OCI-LY1 (cell line): ENCODE measurements around the gene NUDT12.

Experiments
- H2AFZ ChIP-seq: fragments of 200-600 bp; sonication (generic), shearing (Covaris generic); 2 replicates; pipeline ENCODE4 v1.6.0; 2014; ENCODE audit warnings: antibody characterized with exemption, mild to moderate bottlenecking, low read length
- H3F3A ChIP-seq: fragments of 200-600 bp; sonication (generic), shearing (Covaris generic); 2 replicates; pipeline ENCODE4 v1.6.0; 2014; ENCODE audit warnings: mild to moderate bottlenecking, antibody characterized with exemption, low read length, moderate library complexity; ENCODE audit not compliant: insufficient read depth
- H3K27ac ChIP-seq: fragments of 200-600 bp; sonication (generic); 2 replicates; pipeline ENCODE4 v1.5.1; 2014; ENCODE audit warnings: low read length, mixed run types, mild to moderate bottlenecking, low read depth; ENCODE audit not compliant: poor library complexity, severe bottlenecking
- H3K27me3 ChIP-seq: fragments of 200-600 bp; sonication (generic); 2 replicates; pipeline ENCODE4 v1.6.0; 2014; ENCODE audit warnings: antibody characterized with exemption, mild to moderate bottlenecking, low read length, moderate library complexity; ENCODE audit not compliant: insufficient read depth
- H3K36me3 ChIP-seq: fragments of 200-600 bp; sonication (generic); 2 replicates; pipeline ENCODE4 v1.6.1; 2014; ENCODE audit warnings: mild to moderate bottlenecking, antibody characterized with exemption, low read length, moderate library complexity, mixed read lengths; ENCODE audit not compliant: insufficient read depth
- H3K4me1 ChIP-seq: fragments of 200-600 bp; sonication (generic); 2 replicates; pipeline ENCODE4 v1.5.1; 2014; ENCODE audit warnings: mild to moderate bottlenecking, low read length, moderate library complexity; ENCODE audit not compliant: insufficient read depth, severe bottlenecking
- H3K4me2 ChIP-seq: fragments of 200-600 bp; sonication (generic), shearing (Covaris generic); 2 replicates; pipeline ENCODE4 v1.6.1; 2014; ENCODE audit warnings: low read length
- H3K4me3 ChIP-seq: fragments of 200-600 bp; sonication (generic); 2 replicates; pipeline ENCODE4 v1.5.1; 2014; ENCODE audit warnings: low read length, low read depth, mild to moderate bottlenecking, mixed read lengths; ENCODE audit not compliant: poor library complexity, severe bottlenecking
- H3K79me2 ChIP-seq: fragments of 200-600 bp; shearing (Covaris generic); 2 replicates; pipeline ENCODE4 v1.6.1; 2016; ENCODE audit warnings: mixed run types, low read length, mixed read lengths; ENCODE audit not compliant: insufficient read depth
- H3K9ac ChIP-seq: fragments of 200-600 bp; sonication (generic), shearing (Covaris generic); 2 replicates; pipeline ENCODE4 v1.6.1; 2014; ENCODE audit warnings: mild to moderate bottlenecking, low read length, mixed read lengths
- H3K9me2 ChIP-seq: fragments of 200-600 bp; sonication (generic), shearing (Covaris generic); 2 replicates; pipeline ENCODE4 v1.6.1; 2014; ENCODE audit warnings: low read depth, mild to moderate bottlenecking, low read length, mixed read lengths
- H3K9me3 ChIP-seq: fragments of 200-600 bp; shearing (Covaris generic); 2 replicates; pipeline ENCODE4 v1.6.1; 2014; ENCODE audit warnings: low read length, mixed read lengths
- H4K20me1 ChIP-seq: fragments of 200-600 bp; sonication (generic), shearing (Covaris generic); 2 replicates; pipeline ENCODE4 v1.6.0; 2016; ENCODE audit warnings: mild to moderate bottlenecking, low read length; ENCODE audit not compliant: insufficient read depth
- CTCF ChIP-seq: fragments of 200-600 bp; sonication (generic), shearing (Covaris generic); IDR thresholded peaks from 2 replicates; pipeline ENCODE4 v1.5.1; 2017; ENCODE audit warnings: mild to moderate bottlenecking, antibody characterized with exemption, low read length, moderate library complexity, mixed read lengths
- EZH2 ChIP-seq: fragments of 200-600 bp; sonication (generic), shearing (Covaris generic); IDR thresholded peaks from 2 replicates; pipeline ENCODE4 v1.8.0; 2017; ENCODE audit warnings: borderline replicate concordance, mixed run types, mild to moderate bottlenecking, antibody characterized with exemption, low read length, moderate library complexity, mixed read lengths

Gene NUDT12

GRCh38 chr5:103541569-103541968 is 21.0 kb downstream of the NUDT12 start:
- Histone ChIP-seq H3K27me3 (no peaks in the 10 kb centered on the region), H3K27ac (no peak overlapping the region), H3K4me2 (no peak overlapping the region), H3K4me1 (no peaks in the 10 kb centered on the region), H3F3A (no peaks in the 10 kb centered on the region), H3K79me2 (0 out of 2 replicates have a peak, but pooled peaks cover 3% of the 10 kb centered on the region), H3K9ac (no peak overlapping the region), H4K20me1 (no peaks in the 10 kb centered on the region), H3K4me3 (no peak overlapping the region), H3K36me3 (no peaks in the 10 kb centered on the region), H3K9me3 (no peaks in the 10 kb centered on the region), H2AFZ (no peak overlapping the region), H3K9me2 (no peaks in the 10 kb centered on the region)
- TF ChIP-seq EZH2, result no peak
- no peak for TF ChIP-seq CTCF

GRCh38 chr5:103541114-103541513 is 21.5 kb downstream of the NUDT12 start:
- TF ChIP-seq CTCF (no peak), EZH2 (no peak)
- H3K4me1 ChIP-seq, result no peaks in the 10 kb centered on the region
- no peak overlapping the region for H3K4me2 ChIP-seq
- H3K9me2 ChIP-seq, result no peaks in the 10 kb centered on the region
- no peaks in the 10 kb centered on the region for H4K20me1 ChIP-seq
- no peaks in the 10 kb centered on the region for H3K36me3 ChIP-seq
- H3K27ac ChIP-seq, result no peak overlapping the region
- no peak overlapping the region for H3K4me3 ChIP-seq
- H3K27me3 ChIP-seq, result no peaks in the 10 kb centered on the region
- no peak overlapping the region for H3K9ac ChIP-seq
- H3K79me2 ChIP-seq, result 0 out of 2 replicates have a peak, but pooled peaks cover 3% of the 10 kb centered on the region
- H3F3A ChIP-seq, result no peaks in the 10 kb centered on the region
- no peak overlapping the region for H2AFZ ChIP-seq
- no peaks in the 10 kb centered on the region for H3K9me3 ChIP-seq

- no peak overlapping the region for H3K9ac ChIP-seq
- H3K4me1 ChIP-seq, result no peaks in the 10 kb centered on the region
- no peaks in the 10 kb centered on the region for H3F3A ChIP-seq
- no peaks in the 10 kb centered on the region for H3K27me3 ChIP-seq
- no peak overlapping the region for H3K27ac ChIP-seq
- H3K36me3 ChIP-seq, result no peaks in the 10 kb centered on the region
- H2AFZ ChIP-seq, result no peak overlapping the region
- no peak overlapping the region for H3K4me3 ChIP-seq
- H3K9me2 ChIP-seq, result no peaks in the 10 kb centered on the region
- TF ChIP-seq CTCF (no peak), EZH2 (no peak)
- H3K9me3 ChIP-seq, result no peaks in the 10 kb centered on the region
- 0 out of 2 replicates have a peak, but pooled peaks cover 3% of the 10 kb centered on the region for H3K79me2 ChIP-seq
- no peaks in the 10 kb centered on the region for H4K20me1 ChIP-seq
- H3K4me2 ChIP-seq, result no peak overlapping the region
These were observed 22.9 kb downstream of the NUDT12 start for GRCh38 chr5:103539376-103540330.
